ENCODE data around the gene EDARADD. TPM values are rescaled to one million over a fixed set of nuclear protein-coding genes. Genes with fewer than 3 reads are reported as not detected.

Gene EDARADD
- total RNA-seq, 3 donors from 2014 or later = 0.32 to 27.1 (median 20.3) TPM

GRCh38 chr1:236494082-236494481 lies 100.0 kb downstream of the EDARADD start:
- Histone ChIP-seq H3K27me3 (no peaks in the 10 kb centered on the region), H3K36me3 (no peaks in the 10 kb centered on the region), H3K4me1 (no peaks in the 10 kb centered on the region), H3K9me3 (no peaks in the 10 kb centered on the region), H3K4me3 (no peak overlapping the region), H3K27ac (no peak overlapping the region)
- no peak for DNase-seq (ENCODE audit: low spot score in 2 of 2)
- intact Hi-C loops (cut with DNase I; ENCODE audit: low total_unique reads) = no loop called here
- no peak for TF ChIP-seq POLR2AphosphoS5 (IDR thresholded peaks at IDR 0.05)
- TF ChIP-seq, protein P1, sequence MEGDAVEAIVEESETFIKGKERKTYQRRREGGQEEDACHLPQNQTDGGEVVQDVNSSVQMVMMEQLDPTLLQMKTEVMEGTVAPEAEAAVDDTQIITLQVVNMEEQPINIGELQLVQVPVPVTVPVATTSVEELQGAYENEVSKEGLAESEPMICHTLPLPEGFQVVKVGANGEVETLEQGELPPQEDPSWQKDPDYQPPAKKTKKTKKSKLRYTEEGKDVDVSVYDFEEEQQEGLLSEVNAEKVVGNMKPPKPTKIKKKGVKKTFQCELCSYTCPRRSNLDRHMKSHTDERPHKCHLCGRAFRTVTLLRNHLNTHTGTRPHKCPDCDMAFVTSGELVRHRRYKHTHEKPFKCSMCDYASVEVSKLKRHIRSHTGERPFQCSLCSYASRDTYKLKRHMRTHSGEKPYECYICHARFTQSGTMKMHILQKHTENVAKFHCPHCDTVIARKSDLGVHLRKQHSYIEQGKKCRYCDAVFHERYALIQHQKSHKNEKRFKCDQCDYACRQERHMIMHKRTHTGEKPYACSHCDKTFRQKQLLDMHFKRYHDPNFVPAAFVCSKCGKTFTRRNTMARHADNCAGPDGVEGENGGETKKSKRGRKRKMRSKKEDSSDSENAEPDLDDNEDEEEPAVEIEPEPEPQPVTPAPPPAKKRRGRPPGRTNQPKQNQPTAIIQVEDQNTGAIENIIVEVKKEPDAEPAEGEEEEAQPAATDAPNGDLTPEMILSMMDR (IDR thresholded peaks at IDR 0.05) = no peak
- no peak for TF ChIP-seq POLR2A (IDR thresholded peaks at IDR 0.05)

- no peaks in the 10 kb centered on the region for H3K27me3 ChIP-seq
- intact Hi-C loops (cut with DNase I; ENCODE audit: low total_unique reads) = no loop called here
- TF ChIP-seq POLR2A (IDR thresholded peaks at IDR 0.05) (no peak), POLR2AphosphoS5 (IDR thresholded peaks at IDR 0.05) (no peak)
- TF ChIP-seq, protein P1 (IDR thresholded peaks at IDR 0.05) = no peak
Measured at GRCh38 chr1:236494586-236495466, 100.7 kb downstream of the EDARADD start.

DNA sequence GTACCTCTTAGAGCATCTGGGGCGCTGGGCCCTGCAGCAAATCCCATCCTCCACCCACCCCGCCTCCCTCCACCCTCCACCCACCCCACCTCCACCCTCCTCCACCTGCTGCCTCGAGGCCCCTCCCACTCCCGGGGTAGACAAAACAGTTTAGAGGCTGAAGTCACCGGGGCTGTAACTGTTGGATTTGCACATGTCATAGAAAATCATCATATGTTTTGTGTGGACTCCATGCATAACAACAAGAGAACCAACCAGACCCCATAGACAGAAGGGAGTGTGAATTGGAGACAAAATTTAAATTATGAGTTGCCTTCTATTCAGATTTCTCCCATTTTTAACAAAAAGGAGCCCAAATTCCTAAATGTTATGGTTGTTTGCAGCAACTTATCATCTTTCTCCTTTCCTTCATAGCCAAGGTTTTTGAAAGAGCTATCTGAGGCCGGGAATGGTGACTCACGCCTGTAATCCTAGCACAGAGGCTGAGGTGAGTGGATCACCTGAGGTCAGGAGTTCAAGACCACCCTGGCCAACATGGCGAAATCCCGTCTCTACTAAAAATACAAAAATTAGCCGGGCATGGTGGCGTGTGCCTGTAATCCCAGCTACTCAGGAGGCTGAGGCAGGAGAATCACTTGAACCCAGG lies 101.5 kb downstream of the EDARADD start:
- Histone ChIP-seq H3K4me3 (no peak overlapping the region), H3K4me1 (no peaks in the 10 kb centered on the region), H3K27me3 (no peaks in the 10 kb centered on the region), H3K27ac (no peak overlapping the region), H3K9me3 (no peaks in the 10 kb centered on the region), H3K36me3 (no peaks in the 10 kb centered on the region)
- DNase-seq (ENCODE audit: low spot score in 2 of 2) = no peak
- intact Hi-C loops (cut with DNase I; ENCODE audit: low total_unique reads) = loop anchor here (1.0 kb wide), 1 partner anchor 15 kb away; no protein-coding TSS in a partner anchor
- TF ChIP-seq, protein P1 (IDR thresholded peaks at IDR 0.05) = no peak
- no peak for TF ChIP-seq POLR2A (IDR thresholded peaks at IDR 0.05)
- no peak for TF ChIP-seq POLR2AphosphoS5 (IDR thresholded peaks at IDR 0.05)

More at GRCh38 chr1:236494586-236495466, 100.7 kb downstream of the EDARADD start:
- Histone ChIP-seq H3K27ac (no peak overlapping the region), H3K9me3 (no peaks in the 10 kb centered on the region), H3K4me3 (no peak overlapping the region), H3K36me3 (no peaks in the 10 kb centered on the region), H3K4me1 (no peaks in the 10 kb centered on the region)
- DNase-seq (ENCODE audit: low spot score in 2 of 2) = no peak

DNA sequence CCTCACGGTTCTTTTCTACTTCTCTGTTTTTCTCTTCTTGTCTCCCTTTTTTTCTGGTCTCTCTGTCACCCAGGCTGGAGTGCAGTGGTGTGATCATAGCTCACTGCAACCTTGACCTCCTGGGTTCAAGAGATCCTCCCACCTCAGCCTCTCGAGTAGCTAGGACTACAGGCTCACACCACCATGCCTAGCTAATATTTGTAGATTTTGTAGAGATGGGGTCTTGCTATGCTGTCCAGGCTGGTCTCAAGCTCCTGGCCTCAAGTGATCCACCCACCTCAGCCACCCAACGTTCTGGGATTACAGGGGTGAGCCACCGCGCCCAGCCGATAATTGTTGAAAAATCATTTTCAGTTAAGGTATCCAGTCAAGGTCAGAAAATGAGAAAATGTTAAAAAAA lies 103.8 kb downstream of the EDARADD start:
- H3K4me1 ChIP-seq = no peaks in the 10 kb centered on the region
- H3K36me3 ChIP-seq = no peaks in the 10 kb centered on the region
- H3K27me3 ChIP-seq = no peaks in the 10 kb centered on the region
- no peak overlapping the region for H3K4me3 ChIP-seq
- no peaks in the 10 kb centered on the region for H3K9me3 ChIP-seq
- no peak for DNase-seq (ENCODE audit: low spot score in 2 of 2)
- no peak overlapping the region for H3K27ac ChIP-seq
- intact Hi-C loops (cut with DNase I; ENCODE audit: low total_unique reads) = no loop called here
- TF ChIP-seq POLR2AphosphoS5 (IDR thresholded peaks at IDR 0.05) (no peak), POLR2A (IDR thresholded peaks at IDR 0.05) (no peak)
- TF ChIP-seq, protein P1 (IDR thresholded peaks at IDR 0.05) = no peak

DNA sequence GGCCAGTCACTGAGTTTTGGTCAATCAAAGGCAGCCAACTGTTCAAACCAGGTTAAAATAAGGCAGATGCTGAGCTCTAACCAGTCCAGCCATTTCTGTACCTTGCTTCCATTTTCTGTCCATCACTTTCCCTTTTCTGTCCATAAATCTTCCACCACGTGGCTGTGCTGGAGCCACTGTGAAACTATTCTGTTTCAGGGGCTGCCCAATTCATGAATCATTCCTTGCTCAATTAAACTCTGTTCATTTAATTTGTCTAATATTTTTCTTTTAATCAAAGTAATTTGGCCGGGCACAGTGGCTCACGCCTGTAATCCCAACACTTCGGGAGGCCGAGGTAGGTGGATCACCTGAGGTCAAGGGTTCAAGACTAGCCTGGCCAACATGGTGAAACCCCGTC lies 107.0 kb downstream of the EDARADD start:
- no peak for DNase-seq (ENCODE audit: low spot score in 2 of 2)
- Histone ChIP-seq H3K9me3 (no peaks in the 10 kb centered on the region), H3K36me3 (no peaks in the 10 kb centered on the region), H3K4me3 (no peak overlapping the region), H3K4me1 (no peaks in the 10 kb centered on the region), H3K27ac (no peak overlapping the region), H3K27me3 (no peaks in the 10 kb centered on the region)
- intact Hi-C loops (cut with DNase I; ENCODE audit: low total_unique reads) = no loop called here
- TF ChIP-seq POLR2AphosphoS5 (IDR thresholded peaks at IDR 0.05) = no peak
- no peak for TF ChIP-seq POLR2A (IDR thresholded peaks at IDR 0.05)
- TF ChIP-seq, protein P1 (IDR thresholded peaks at IDR 0.05) = no peak
